IMR-90 (cell line): ENCODE measurements around the gene ATL2. TPM values are rescaled to one million over a fixed set of nuclear protein-coding genes. Genes with fewer than 3 reads are reported as not detected.

Experiments
- ATAC-seq: fragments of 200-7000 bp; cut with Tn5 transposase; 2 replicates; pipeline ENCODE4 v1.9.1; 2020; ENCODE audit warnings: low read depth, mild to moderate bottlenecking, moderate library complexity
- BruUV-seq: library from RNA; stranded (reverse); fragments of 400-500 nt; replicated peaks from 2 replicates; lab custom pipeline; 2021; lab: Mats Ljungman, UMichigan
- CTCF ChIA-PET: fragments of 300-600 bp; formaldehyde crosslinking; extraction: SDS; loops from one replicate; lab custom pipeline; 2021; ENCODE audit warnings: antibody characterized with exemption; lab: Yijun Ruan, JAX
- POLR2A ChIA-PET: fragments of 300-600 bp; sonication (Branson Sonifier 250); formaldehyde crosslinking; loops from one replicate; lab custom pipeline; 2022; ENCODE audit warnings: antibody characterized with exemption; ENCODE audit not compliant: unreplicated experiment; lab: Charles Lee
- DNase-seq: peaks from one replicate; pipeline ENCODE4 v3.0.0; 2013
- H2AFZ ChIP-seq: replicated peaks from 2 replicates; pipeline ENCODE3; 2013; ENCODE audit warnings: low read length, mild to moderate bottlenecking; ENCODE audit not compliant: poor library complexity
- H2AK5ac ChIP-seq: 2 replicates; pipeline ENCODE4 v1.6.1; 2013; ENCODE audit warnings: low read depth, low read length, inconsistent platforms
- H2AK9ac ChIP-seq: replicated peaks from 2 replicates; pipeline ENCODE3; 2013; ENCODE audit warnings: mild to moderate bottlenecking, low read depth, low read length, moderate library complexity; ENCODE audit not compliant: poor library complexity
- H2BK120ac ChIP-seq: 2 replicates; pipeline ENCODE4 v1.6.1; 2013; ENCODE audit warnings: low read depth, low read length, inconsistent platforms
- H2BK15ac ChIP-seq: 3 replicates; pipeline ENCODE4 v1.6.1; 2013; ENCODE audit warnings: low read depth, low read length, inconsistent platforms
- H2BK20ac ChIP-seq: 2 replicates; pipeline ENCODE4 v1.6.1; 2013; ENCODE audit warnings: low read depth, mild to moderate bottlenecking, inconsistent platforms, low read length, moderate library complexity
- H2BK5ac ChIP-seq: 2 replicates; pipeline ENCODE4 v1.6.1; 2013; ENCODE audit warnings: mild to moderate bottlenecking, low read depth, low read length, inconsistent platforms; ENCODE audit not compliant: poor library complexity, severe bottlenecking
- H3K14ac ChIP-seq: replicated peaks from 2 replicates; pipeline ENCODE4 v1.6.1; 2013; ENCODE audit warnings: low read depth, low read length, inconsistent platforms
- H3K18ac ChIP-seq: 2 replicates; pipeline ENCODE4 v1.6.1; 2013; ENCODE audit warnings: low read depth, low read length, control low read depth
- H3K23ac ChIP-seq: 2 replicates; pipeline ENCODE4 v1.6.1; 2013; ENCODE audit warnings: low read depth, low read length, inconsistent platforms
- H3K27ac ChIP-seq: 2 replicates; pipeline ENCODE4 v1.5.1; 2013; ENCODE audit warnings: mild to moderate bottlenecking, control low read depth, low read length; ENCODE audit not compliant: insufficient read depth
- H3K27me3 ChIP-seq: 2 replicates; pipeline ENCODE4 v1.6.1; 2013; ENCODE audit warnings: low read length; ENCODE audit not compliant: control insufficient read depth, insufficient read depth
- H3K36me3 ChIP-seq: 2 replicates; pipeline ENCODE4 v1.6.1; 2013; ENCODE audit warnings: low read length, mixed read lengths; ENCODE audit not compliant: control insufficient read depth, insufficient read depth
- H3K4ac ChIP-seq: 2 replicates; pipeline ENCODE4 v1.6.1; 2013; ENCODE audit warnings: low read depth, low read length, inconsistent platforms
- H3K4me1 ChIP-seq: 2 replicates; pipeline ENCODE4 v1.6.1; 2013; ENCODE audit warnings: low read length, mixed read lengths; ENCODE audit not compliant: control insufficient read depth, insufficient read depth
- H3K4me2 ChIP-seq: 2 replicates; pipeline ENCODE4 v1.6.1; 2013; ENCODE audit warnings: low read depth, mild to moderate bottlenecking, control low read depth, low read length, moderate library complexity
- H3K4me3 ChIP-seq: 2 replicates; pipeline ENCODE4 v1.5.1; 2013; ENCODE audit warnings: low read depth, mild to moderate bottlenecking, control low read depth, low read length, moderate library complexity; ENCODE audit not compliant: insufficient read depth
- H3K56ac ChIP-seq: 2 replicates; pipeline ENCODE4 v1.6.1; 2013; ENCODE audit warnings: low read length, inconsistent platforms; ENCODE audit not compliant: insufficient read depth; ENCODE audit errors: extremely low read depth
- H3K79me1 ChIP-seq, 2 experiments: 2 replicates each; pipeline ENCODE4 v1.6.1; 2013; ENCODE audit warnings: low read length in 2 of 2, inconsistent platforms in 1 of 2, low read depth in 1 of 2
- H3K9ac ChIP-seq: 2 replicates; pipeline ENCODE4 v1.6.1; 2013; ENCODE audit warnings: low read depth, low read length, control low read depth
- H3K9me1 ChIP-seq: 2 replicates; pipeline ENCODE4 v1.6.1; 2013; ENCODE audit warnings: low read length, inconsistent platforms; ENCODE audit not compliant: insufficient read depth
- H3K9me3 ChIP-seq: 2 replicates; pipeline ENCODE4 v1.6.1; 2013; ENCODE audit warnings: low read length; ENCODE audit not compliant: control insufficient read depth, insufficient read depth
- H4K20me1 ChIP-seq: 2 replicates; pipeline ENCODE4 v1.6.1; 2013; ENCODE audit warnings: low read length, inconsistent platforms; ENCODE audit not compliant: insufficient read depth
- H4K5ac ChIP-seq: 2 replicates; pipeline ENCODE4 v1.6.1; 2013; ENCODE audit warnings: mild to moderate bottlenecking, low read depth, low read length, control low read depth
- H4K8ac ChIP-seq, 2 experiments: 2 replicates each; pipeline ENCODE4 v1.6.1; 2013; ENCODE audit warnings: low read depth in 2 of 2, low read length in 2 of 2, control low read depth in 1 of 2, inconsistent platforms in 1 of 2
- H4K91ac ChIP-seq: 2 replicates; pipeline ENCODE4 v1.6.1; 2013; ENCODE audit warnings: low read depth, low read length, inconsistent platforms; ENCODE audit not compliant: insufficient read depth
- CHD1 ChIP-seq: IDR thresholded peaks from 2 replicates; pipeline ENCODE4 v1.6.1; 2012; ENCODE audit warnings: low read depth, low read length, improper control_type of control experiment
- FOS ChIP-seq: fragments of 150-350 bp; IDR thresholded peaks from 2 replicates; pipeline ENCODE4 v1.6.1; 2016; ENCODE audit warnings: low read depth, low read length
- POLR2A ChIP-seq: IDR thresholded peaks from 2 replicates; pipeline ENCODE4 v1.6.1; 2012; ENCODE audit warnings: mild to moderate bottlenecking, low read depth, low read length
- RCOR1 ChIP-seq: IDR thresholded peaks from 2 replicates; pipeline ENCODE4 v1.6.1; 2012; ENCODE audit warnings: mild to moderate bottlenecking, low read length, improper control_type of control experiment; ENCODE audit not compliant: insufficient replicate concordance
- WGBS, 2 experiments: methylation state at CpG; one replicate each; pipeline versions ENCODE4 v1.1.5 to v1.1.7; 2013; ENCODE audit warnings: missing lambda C conversion rate in 2 of 2; ENCODE audit not compliant: insufficient read length in 1 of 2; ENCODE audit errors: extremely low coverage in 2 of 2; 5-methylcytosine and 5-hydroxymethylcytosine counted together
- dilution Hi-C: fragments of 300-500 bp; cut with HindIII; formaldehyde crosslinking; loops from one replicate; pipeline ENCODE4 v1.14.3; 2018; ENCODE audit warnings: low sequenced_read_pairs; ENCODE audit not compliant: unreplicated experiment
- in situ Hi-C: fragments of 300-500 bp; cut with MboI; formaldehyde crosslinking; loops from 3 replicates; pipeline ENCODE4 v1.14.3; 2019; ENCODE audit warnings: low sequenced_read_pairs, inconsistent platforms, mixed read lengths
- intact Hi-C: fragments of 100-400 bp; cut with micrococcal nuclease; formaldehyde crosslinking; loops from 2 replicates; pipeline ENCODE4 v1.10.0; 2022
- polyA plus RNA-seq, 3 experiments: library from polyadenylated mRNA; depleted of rRNA; stranded (reverse); fragments of >200 nt; gene quantifications; 2 replicates each; pipeline ENCODE4 v1.2.3, GENCODE V29; 2012; ENCODE audit warnings: low replicate concordance in 1 of 3
- total RNA-seq: library from RNA; depleted of rRNA; stranded (reverse); fragments of >200 nt; gene quantifications from 2 replicates; pipeline ENCODE4 v1.2.3, GENCODE V29; 2012
- TF ChIP-seq, protein P1 (sequence below): fragments of 150-350 bp; IDR thresholded peaks from 2 replicates; pipeline ENCODE4 v1.6.1; 2017; ENCODE audit warnings: mild to moderate bottlenecking, antibody characterized with exemption, low read length, low read depth

ATL2 gene
- total and polyA plus RNA-seq, 2 of the 4 experiments (the other 2 are of a cell fraction) = 16.0 to 62.6 TPM

DNA sequence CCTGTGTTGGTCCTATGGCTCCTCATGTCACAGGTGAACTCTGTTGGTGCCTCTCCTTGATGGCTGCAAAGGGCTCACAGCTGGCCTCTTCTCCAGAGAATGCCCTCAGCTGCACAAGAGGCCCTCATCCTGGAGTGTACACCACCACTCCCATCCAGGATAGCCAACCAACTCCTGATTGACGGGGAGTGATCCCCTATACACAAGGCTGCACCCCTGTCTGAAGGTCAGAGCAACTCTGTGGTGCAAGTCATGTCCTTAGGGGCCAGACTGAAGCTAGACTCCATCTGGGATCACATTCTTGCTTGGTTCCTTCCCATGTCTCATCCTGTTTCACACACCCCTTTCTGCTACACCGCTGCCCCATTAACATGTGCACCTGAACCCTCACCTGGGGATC is 41.7 kb upstream of the ATL2 start:
- DNase-seq (no peak), ATAC-seq (no peak)
- ChIA-PET CTCF (no interaction called here), POLR2A (no interaction called here)
- Histone ChIP-seq H3K4me3 (no peak overlapping the region), H3K14ac (no peak overlapping the region), H3K9me3 (no peaks in the 10 kb centered on the region), H3K79me1 (no peaks in the 10 kb centered on the region), H2BK15ac (no peak overlapping the region), H3K4me1 (no peaks in the 10 kb centered on the region), H3K18ac (no peak overlapping the region), H2AK5ac (no peak overlapping the region), H2BK5ac (no peak overlapping the region), H2BK120ac (no peak overlapping the region), H3K9me1 (no peaks in the 10 kb centered on the region), H4K91ac (no peak overlapping the region), H3K36me3 (no peaks in the 10 kb centered on the region), H4K8ac (no peak overlapping the region), H2AFZ (no peak overlapping the region), H2BK20ac (no peak overlapping the region), H3K23ac (no peak overlapping the region), H3K4me2 (no peak overlapping the region), H3K4ac (no peak overlapping the region), H3K56ac (no peak overlapping the region), H3K27ac (no peak overlapping the region), H3K27me3 (peaks cover 39% of the 10 kb centered on the region), H4K5ac (no peak overlapping the region), H2AK9ac (no peak overlapping the region), H4K20me1 (no peaks in the 10 kb centered on the region), H3K9ac (no peak overlapping the region)
- WGBS, 2 experiments = 50% methylated on average over 1 of the region's 2 CpGs; no CpG with 5 or more reads in 1 of the 2 experiments
- dilution Hi-C loops (no loop called here), in situ Hi-C loops (no loop called here), intact Hi-C loops (no loop called here)
- BruUV-seq = no TSS peak
- TF ChIP-seq RCOR1 (no peak), POLR2A (no peak), FOS (no peak), CHD1 (no peak)
- TF ChIP-seq, protein P1, sequence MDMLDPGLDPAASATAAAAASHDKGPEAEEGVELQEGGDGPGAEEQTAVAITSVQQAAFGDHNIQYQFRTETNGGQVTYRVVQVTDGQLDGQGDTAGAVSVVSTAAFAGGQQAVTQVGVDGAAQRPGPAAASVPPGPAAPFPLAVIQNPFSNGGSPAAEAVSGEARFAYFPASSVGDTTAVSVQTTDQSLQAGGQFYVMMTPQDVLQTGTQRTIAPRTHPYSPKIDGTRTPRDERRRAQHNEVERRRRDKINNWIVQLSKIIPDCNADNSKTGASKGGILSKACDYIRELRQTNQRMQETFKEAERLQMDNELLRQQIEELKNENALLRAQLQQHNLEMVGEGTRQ = no peak
